Parathyroid adenoma (tissue), 2 donors: ENCODE measurements around the gene SPATA7.

Experiments
- H2AFZ ChIP-seq: fragments of 300-600 bp; sonication (generic); one replicate; pipeline ENCODE4 v1.7.0; 2017; ENCODE audit warnings: antibody characterized with exemption, mild to moderate bottlenecking
- H3K27ac ChIP-seq: fragments of 300-600 bp; sonication (generic); one replicate; pipeline ENCODE4 v1.7.0; 2017
- H3K27me3 ChIP-seq: fragments of 300-600 bp; sonication (generic); one replicate; pipeline ENCODE4 v1.7.0; 2017; ENCODE audit warnings: low read length; ENCODE audit not compliant: control insufficient read depth, insufficient read depth
- H3K36me3 ChIP-seq: fragments of 300-600 bp; sonication (generic); one replicate; pipeline ENCODE4 v1.7.0; 2017; ENCODE audit warnings: low read length; ENCODE audit not compliant: control insufficient read depth, insufficient read depth
- H3K4me1 ChIP-seq: fragments of 300-600 bp; sonication (generic); one replicate; pipeline ENCODE4 v1.7.0; 2017; ENCODE audit warnings: control low read depth
- H3K4me2 ChIP-seq: fragments of 300-600 bp; sonication (generic); one replicate; pipeline ENCODE4 v1.7.0; 2017; ENCODE audit warnings: low read length
- H3K4me3 ChIP-seq: fragments of 300-600 bp; sonication (generic); one replicate; pipeline ENCODE4 v1.7.0; 2017; ENCODE audit warnings: low read depth, low read length
- H3K79me2 ChIP-seq: fragments of 300-600 bp; sonication (generic); one replicate; pipeline ENCODE4 v1.7.0; 2017; ENCODE audit warnings: control low read depth
- H3K9ac ChIP-seq: fragments of 300-600 bp; sonication (generic); one replicate; pipeline ENCODE4 v1.7.0; 2017; ENCODE audit warnings: mild to moderate bottlenecking
- H3K9me3 ChIP-seq: fragments of 300-600 bp; sonication (generic); one replicate; pipeline ENCODE4 v1.7.0; 2017; ENCODE audit warnings: low read length; ENCODE audit not compliant: control insufficient read depth
- TF ChIP-seq, protein P1 (sequence below): fragments of 300-600 bp; sonication (generic); IDR thresholded peaks from one replicate; pipeline ENCODE4 v1.7.0; 2017; ENCODE audit warnings: antibody characterized with exemption, mild to moderate bottlenecking
- donor health status: primary hyperparathyroidism.

Gene SPATA7

DNA sequence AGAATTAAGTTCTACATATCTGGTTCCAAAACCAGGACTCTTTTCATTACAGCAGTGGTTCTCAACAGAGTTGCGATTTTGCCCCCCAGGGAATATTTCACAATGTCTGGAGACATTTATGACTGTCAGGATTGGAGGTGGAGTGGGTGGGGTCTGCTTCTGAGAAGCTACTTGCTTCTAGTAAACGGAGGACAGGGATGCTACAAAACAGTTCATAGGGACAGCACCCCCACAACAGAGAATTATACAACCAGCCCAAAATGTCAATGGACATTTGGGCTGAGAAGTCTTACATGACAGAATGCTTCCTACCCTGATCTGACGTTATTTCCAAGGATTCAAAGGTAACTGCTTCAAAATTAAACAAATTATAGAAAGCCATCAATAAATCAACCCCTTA lies 739 bp upstream of the SPATA7 start:
- H2AFZ ChIP-seq, result peak overlapping the region; percentile 92
- H3K36me3 ChIP-seq, result no peaks in the 10 kb centered on the region
- H3K27ac ChIP-seq, result peak overlapping the region; percentile 60

DNA sequence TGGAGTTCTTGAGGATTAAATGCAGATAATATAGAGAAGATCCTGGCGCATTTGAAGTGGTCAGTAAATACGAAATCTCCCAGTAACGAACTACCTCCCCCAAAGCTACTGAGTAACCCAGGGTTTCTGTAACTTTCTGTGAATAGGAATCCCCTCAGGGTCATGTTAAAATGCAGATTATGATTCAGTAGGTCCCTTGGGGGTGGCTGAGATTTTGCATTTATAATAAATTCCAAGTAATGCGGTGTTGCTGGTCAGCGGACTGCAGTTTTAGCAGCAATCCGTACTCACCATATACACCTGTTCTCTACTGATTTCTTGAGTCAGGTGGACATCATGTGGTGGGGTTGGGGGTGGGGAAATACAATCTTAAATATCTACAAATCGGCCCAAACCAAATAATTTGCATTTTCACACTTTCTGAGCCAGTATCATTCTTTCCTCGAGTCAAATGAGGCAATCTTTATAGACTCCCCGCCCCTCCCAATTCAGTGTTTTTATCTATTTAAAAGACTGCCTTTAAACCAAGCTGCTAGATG lies 868 bp downstream of the SPATA7 start:
- H3K27ac ChIP-seq, result peak overlapping the region; percentile 60
- H2AFZ ChIP-seq, result peak overlapping the region; percentile 92
- peak overlapping the region; percentile 83 for H3K4me2 ChIP-seq
- no peaks in the 10 kb centered on the region for H3K9me3 ChIP-seq
- peaks cover 6% of the 10 kb centered on the region for H3K4me1 ChIP-seq
- H3K9ac ChIP-seq, result peak overlapping the region; percentile 75
- H3K4me3 ChIP-seq, result peak overlapping the region; percentile 83
- no peaks in the 10 kb centered on the region for H3K27me3 ChIP-seq
- TF ChIP-seq, protein P1, sequence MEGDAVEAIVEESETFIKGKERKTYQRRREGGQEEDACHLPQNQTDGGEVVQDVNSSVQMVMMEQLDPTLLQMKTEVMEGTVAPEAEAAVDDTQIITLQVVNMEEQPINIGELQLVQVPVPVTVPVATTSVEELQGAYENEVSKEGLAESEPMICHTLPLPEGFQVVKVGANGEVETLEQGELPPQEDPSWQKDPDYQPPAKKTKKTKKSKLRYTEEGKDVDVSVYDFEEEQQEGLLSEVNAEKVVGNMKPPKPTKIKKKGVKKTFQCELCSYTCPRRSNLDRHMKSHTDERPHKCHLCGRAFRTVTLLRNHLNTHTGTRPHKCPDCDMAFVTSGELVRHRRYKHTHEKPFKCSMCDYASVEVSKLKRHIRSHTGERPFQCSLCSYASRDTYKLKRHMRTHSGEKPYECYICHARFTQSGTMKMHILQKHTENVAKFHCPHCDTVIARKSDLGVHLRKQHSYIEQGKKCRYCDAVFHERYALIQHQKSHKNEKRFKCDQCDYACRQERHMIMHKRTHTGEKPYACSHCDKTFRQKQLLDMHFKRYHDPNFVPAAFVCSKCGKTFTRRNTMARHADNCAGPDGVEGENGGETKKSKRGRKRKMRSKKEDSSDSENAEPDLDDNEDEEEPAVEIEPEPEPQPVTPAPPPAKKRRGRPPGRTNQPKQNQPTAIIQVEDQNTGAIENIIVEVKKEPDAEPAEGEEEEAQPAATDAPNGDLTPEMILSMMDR, result no peak
- no peaks in the 10 kb centered on the region for H3K79me2 ChIP-seq
- H3K36me3 ChIP-seq, result no peaks in the 10 kb centered on the region

More for the DNA sequence above, 739 bp upstream of the SPATA7 start:
- Histone ChIP-seq H3K9me3 (no peaks in the 10 kb centered on the region), H3K27me3 (no peaks in the 10 kb centered on the region), H3K4me3 (peak overlapping the region; percentile 83), H3K9ac (peak overlapping the region; percentile 75), H3K79me2 (no peaks in the 10 kb centered on the region), H3K4me2 (peak overlapping the region; percentile 83), H3K4me1 (peaks cover 6% of the 10 kb centered on the region)
- TF ChIP-seq, protein P1, result no peak

- Histone ChIP-seq H3K9ac (no peak overlapping the region), H3K27ac (no peak overlapping the region)
These were observed 3.4 kb downstream of the SPATA7 start for GRCh38 chr14:88388741-88389282.

GRCh38 chr14:88392609-88393008 lies 7.2 kb downstream of the SPATA7 start:
- Histone ChIP-seq H3K36me3 (no peaks in the 10 kb centered on the region), H3K9me3 (no peaks in the 10 kb centered on the region), H2AFZ (no peak overlapping the region), H3K27me3 (no peaks in the 10 kb centered on the region), H3K79me2 (no peaks in the 10 kb centered on the region), H3K4me2 (no peak overlapping the region), H3K4me1 (no peaks in the 10 kb centered on the region), H3K4me3 (no peak overlapping the region), H3K27ac (no peak overlapping the region), H3K9ac (no peak overlapping the region)
- TF ChIP-seq, protein P1, result no peak

More at GRCh38 chr14:88388741-88389282, 3.4 kb downstream of the SPATA7 start:
- Histone ChIP-seq H3K27me3 (no peaks in the 10 kb centered on the region), H3K9me3 (no peaks in the 10 kb centered on the region), H3K4me2 (no peak overlapping the region), H3K79me2 (no peaks in the 10 kb centered on the region), H2AFZ (no peak overlapping the region), H3K4me3 (no peak overlapping the region), H3K4me1 (peaks cover 6% of the 10 kb centered on the region), H3K36me3 (no peaks in the 10 kb centered on the region)
- TF ChIP-seq, protein P1, result no peak

- no peaks in the 10 kb centered on the region for H3K79me2 ChIP-seq
- TF ChIP-seq, protein P1, result no peak
- H3K4me1 ChIP-seq, result no peaks in the 10 kb centered on the region
- no peak overlapping the region for H2AFZ ChIP-seq
- H3K27ac ChIP-seq, result no peak overlapping the region
- no peak overlapping the region for H3K4me2 ChIP-seq
- no peak overlapping the region for H3K4me3 ChIP-seq
- no peaks in the 10 kb centered on the region for H3K36me3 ChIP-seq
- no peaks in the 10 kb centered on the region for H3K27me3 ChIP-seq
- H3K9me3 ChIP-seq, result no peaks in the 10 kb centered on the region
- no peak overlapping the region for H3K9ac ChIP-seq
These were observed 25.6 kb downstream of the SPATA7 start for GRCh38 chr14:88411039-88411438.
